GM19193 (cell line): ENCODE results near the gene MSH2.

Experiments
- POLR2A ChIP-seq: IDR thresholded peaks from 4 replicates; pipeline ENCODE4 v1.6.1; 2011; ENCODE audit not compliant: insufficient read depth, insufficient read length; ENCODE audit errors: extremely low read depth

MSH2 gene

DNA sequence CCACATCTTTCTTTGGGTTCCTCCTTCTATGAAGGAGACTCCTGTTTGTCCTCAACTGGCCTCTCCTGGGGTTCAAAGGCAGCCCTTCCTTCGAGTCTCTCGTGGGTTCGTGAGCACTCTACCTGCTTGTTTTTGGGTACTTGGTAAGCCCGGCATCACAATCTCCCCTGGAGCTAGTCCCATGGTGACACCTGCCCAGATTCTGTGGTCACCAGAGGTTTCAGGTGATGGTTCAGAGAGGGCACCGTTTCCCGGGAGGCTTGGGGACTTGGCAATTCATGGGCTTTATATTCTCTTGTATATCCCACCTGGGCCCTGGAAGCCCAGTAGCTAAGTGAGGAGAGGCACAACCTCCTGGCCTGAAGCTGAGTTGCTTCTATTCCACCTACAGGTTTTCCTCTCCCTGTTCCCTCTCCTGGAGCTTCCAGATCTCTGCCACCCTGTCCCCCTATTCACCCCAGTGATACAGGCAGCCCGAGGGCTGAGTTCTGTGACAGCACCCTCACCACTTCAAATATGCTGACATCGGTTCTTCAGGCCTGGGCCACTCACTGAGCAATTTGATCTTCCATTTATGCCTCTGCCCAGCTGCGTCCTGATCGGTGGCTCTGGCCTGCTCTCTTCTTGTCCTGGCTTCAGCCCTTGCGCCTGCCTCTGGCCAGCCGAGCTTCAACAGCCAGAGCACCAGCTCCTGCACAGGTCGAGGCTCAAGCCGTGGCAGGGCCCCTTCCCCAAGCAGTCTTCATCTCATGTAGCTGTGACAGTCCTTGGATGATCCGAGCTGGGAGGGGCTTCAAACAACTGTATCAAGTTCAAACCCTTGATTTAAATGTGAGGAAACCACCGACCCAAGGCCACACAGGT is 91.5 kb downstream of the MSH2 start:
- TF ChIP-seq POLR2A = no peak

DNA sequence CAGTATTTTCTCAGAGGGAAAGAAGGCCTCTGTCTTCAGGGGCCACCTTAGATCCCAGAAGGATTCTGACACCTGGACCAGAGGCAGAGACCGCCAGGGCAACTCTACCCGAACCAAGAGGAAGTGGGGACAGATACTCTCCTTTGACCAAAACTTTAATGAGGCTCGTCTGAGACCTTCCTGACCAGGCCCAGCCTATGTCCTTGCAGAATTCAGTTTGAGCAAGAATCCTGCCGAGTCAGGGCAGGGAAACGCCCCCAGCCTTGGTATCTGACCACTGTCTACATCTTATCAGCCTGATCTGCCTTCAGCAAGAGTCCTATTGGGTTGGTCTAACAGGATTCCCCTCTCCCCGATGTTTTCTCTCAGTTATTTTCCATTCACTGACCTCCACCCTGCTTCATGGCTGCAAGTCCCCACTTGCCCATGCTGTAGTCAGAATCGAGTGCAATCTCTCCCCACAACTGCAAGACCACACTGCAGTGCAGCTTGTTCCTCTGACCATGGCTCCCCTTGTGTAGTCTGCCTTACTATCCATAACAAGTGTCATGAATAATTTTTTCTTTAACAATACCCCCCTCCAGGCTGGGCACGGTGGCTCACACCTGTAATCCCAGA is 95.0 kb downstream of the MSH2 start:
- no peak for TF ChIP-seq POLR2A

DNA sequence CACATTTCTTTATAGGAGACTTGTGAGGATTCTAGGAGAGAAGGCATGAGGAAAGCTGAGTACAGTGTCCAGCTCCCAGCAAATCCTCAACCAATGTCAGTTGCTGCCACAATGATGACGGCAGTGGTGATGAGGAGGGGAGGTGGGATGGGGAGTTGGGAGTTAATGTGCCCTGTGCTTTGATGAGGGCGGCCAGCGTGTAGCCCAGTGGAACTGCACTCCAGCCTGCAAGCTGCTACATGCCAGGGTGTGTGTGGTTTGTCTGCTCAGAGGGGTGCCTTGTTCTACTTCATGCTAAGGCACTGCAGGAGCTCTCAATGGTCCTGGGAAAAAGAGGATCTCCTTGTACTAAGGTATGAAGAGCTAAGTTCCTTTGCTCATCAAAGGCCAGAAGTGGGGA is 96.1 kb downstream of the MSH2 start:
- TF ChIP-seq POLR2A = no peak

GRCh38 chr2:47499621-47500309 is 96.8 kb downstream of the MSH2 start:
- no peak for TF ChIP-seq POLR2A

- TF ChIP-seq POLR2A = no peak
Measured at GRCh38 chr2:47501374-47502200, 98.6 kb downstream of the MSH2 start.

DNA sequence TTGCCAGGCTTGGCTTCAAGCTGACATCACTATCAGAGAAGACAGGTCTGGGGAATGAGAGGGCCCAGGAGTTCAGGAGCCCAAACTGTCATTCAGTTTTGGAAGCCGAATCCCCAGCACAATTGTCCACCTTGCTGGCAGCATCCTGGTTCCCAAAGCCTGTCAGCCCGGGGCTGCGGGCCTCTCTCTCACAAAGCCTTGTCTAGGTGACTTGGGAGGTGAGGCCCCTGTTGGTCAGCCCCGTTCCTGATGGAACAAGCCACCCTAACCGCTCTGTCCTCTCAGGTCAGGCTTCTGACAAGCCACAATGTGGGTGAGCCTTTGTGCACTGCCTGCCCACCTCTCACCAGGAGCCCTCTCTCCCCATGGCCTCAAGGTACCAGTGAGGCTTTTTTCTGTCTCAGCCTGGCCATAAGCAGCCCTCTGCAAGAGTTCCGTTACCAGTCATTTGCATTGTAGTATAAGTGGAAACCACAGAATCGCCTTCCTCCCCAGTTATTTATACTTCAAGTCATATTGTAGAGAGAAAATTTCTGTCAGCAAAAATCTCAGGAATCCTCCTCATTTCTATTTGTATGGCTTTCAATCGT is 100.6 kb downstream of the MSH2 start:
- TF ChIP-seq POLR2A = no peak

DNA sequence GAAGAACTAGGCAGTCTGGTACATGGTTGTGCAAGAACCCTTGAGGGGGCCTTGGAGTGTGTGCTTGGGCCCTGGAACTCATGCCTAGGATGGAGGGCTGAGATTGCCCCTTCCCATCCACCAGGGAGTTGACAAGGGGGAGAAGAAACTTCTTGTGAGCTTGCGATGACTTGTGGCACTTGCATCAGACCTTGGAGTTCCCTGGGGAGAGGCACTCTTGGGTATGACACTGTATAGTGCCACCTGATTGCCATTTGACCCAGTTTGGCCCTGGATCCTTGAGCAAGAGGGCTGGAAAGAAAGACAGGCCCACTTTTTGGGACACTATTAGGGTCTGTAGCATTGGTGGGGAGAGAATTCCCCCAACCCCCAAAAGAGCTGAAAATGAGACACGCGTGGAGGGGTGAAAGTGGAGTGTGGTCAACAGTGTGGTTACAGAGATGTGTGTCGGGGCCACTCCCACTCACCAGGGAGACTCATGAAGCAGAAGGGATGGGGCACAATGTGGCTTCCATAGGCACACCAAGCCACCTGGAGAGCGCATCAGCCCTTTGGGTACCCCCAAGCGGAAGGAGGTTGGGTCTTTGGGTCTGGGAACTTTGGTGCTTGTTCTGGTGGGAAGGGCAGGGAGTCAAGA is 101.3 kb downstream of the MSH2 start:
- TF ChIP-seq POLR2A = no peak

- TF ChIP-seq POLR2A = no peak
Measured at GRCh38 chr2:47506024-47506423, 103.1 kb downstream of the MSH2 start.

DNA sequence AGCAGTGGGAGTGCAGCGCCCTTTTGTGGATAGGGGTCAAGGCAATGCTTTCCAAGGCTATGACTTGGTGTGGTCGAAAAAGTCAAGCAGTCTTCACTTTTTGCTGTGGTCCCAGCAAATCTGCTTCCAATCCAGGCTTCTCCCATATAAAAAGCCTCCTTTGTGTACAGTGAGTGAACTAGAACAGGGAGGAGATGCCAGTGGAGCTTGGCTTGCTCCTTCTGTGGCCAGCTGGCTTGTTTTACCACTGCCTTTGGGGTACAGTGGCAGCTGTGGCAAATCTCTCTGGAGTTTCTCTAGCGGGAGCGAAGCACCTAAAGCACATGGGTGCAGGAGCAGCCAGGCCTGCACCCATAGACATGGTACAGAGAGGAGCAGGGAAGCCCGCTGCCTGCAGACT is 103.5 kb downstream of the MSH2 start:
- TF ChIP-seq POLR2A = no peak

DNA sequence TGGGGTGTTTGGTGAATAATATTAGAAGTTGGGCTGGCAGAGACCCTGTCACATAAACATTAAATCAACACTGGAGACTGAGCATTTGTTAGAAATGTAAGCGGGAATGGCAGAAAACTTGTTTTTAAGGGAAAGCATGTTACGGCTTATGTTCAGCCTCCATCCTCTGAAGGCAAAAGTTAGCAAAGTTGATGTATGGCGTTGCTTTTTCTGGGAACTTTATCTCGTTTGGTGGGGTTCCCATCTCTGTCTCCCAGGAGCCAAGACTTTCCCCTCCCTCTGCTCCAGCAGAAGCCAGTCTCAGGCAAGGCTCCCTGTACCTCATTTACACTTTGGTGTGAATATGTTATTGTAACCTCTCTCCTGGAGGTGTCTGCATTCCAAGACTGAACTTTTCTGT is 105.1 kb downstream of the MSH2 start:
- TF ChIP-seq POLR2A = no peak

DNA sequence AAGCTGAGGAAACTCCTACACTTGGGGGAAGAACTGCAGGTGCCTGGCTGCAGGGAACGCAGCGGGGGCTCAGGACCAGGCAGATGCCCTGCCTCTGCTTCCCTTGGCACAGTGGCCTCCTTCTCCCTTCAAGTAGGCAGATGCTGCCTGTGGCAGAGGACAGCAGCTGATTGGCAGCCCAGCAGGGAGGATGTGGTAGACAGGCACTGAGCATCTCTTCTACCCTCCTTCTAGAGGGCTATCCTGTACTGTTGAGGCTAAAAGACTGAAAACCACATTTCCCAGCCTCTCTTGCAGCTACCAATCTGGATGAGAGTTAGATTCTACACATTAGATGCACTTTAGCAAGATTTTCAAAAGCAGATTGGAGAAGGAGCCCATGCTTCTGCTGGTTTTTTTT is 105.7 kb downstream of the MSH2 start:
- TF ChIP-seq POLR2A = no peak

GRCh38 chr2:47509250-47509649 is 106.3 kb downstream of the MSH2 start:
- TF ChIP-seq POLR2A = no peak

- TF ChIP-seq POLR2A = no peak
Measured at GRCh38 chr2:47509821-47510385, 106.9 kb downstream of the MSH2 start.

GRCh38 chr2:47510745-47511144 is 107.8 kb downstream of the MSH2 start:
- TF ChIP-seq POLR2A = no peak
